Activated naive CD4-positive, alpha-beta T cell treated with anti-CD3 and anti-CD28 coated beads, Interleukin-2, amount 10 ng/mL, durations not matched to agents 7 days and 5 days (primary cell): Measurements from ENCODE around the gene SAMD4B.
"Not testable (repeated sequence)": the region's sequence is repeated elsewhere in the genome, so short reads cannot be mapped to it uniquely, and the experiment has no call there.

Experiments
- CTCF ChIA-PET: fragments of 350-600 bp; sonication (Branson Sonifier 250); formaldehyde crosslinking; loops from one replicate; lab custom pipeline; 2021; ENCODE audit warnings: antibody characterized with exemption; lab: Charles Lee
- DNase-seq: peaks from one replicate; pipeline ENCODE4 v3.0.0-alpha.2; 2020
- H3K27ac Mint-ChIP-seq: one replicate; pipeline ENCODE4 v1.8.0; 2021; ENCODE audit warnings: mild to moderate bottlenecking, moderate library complexity, mixed read lengths
- H3K27me3 Mint-ChIP-seq: one replicate; pipeline ENCODE4 v1.8.0; 2021; ENCODE audit warnings: mild to moderate bottlenecking, mixed read lengths
- H3K36me3 Mint-ChIP-seq: one replicate; pipeline ENCODE4 v1.8.0; 2021; ENCODE audit warnings: mixed read lengths
- H3K4me1 Mint-ChIP-seq: one replicate; pipeline ENCODE4 v1.8.0; 2021; ENCODE audit warnings: mixed read lengths
- H3K4me3 Mint-ChIP-seq: one replicate; pipeline ENCODE4 v1.8.0; 2021; ENCODE audit warnings: mild to moderate bottlenecking, moderate library complexity, mixed read lengths
- H3K9me3 Mint-ChIP-seq: one replicate; pipeline ENCODE4 v1.8.0; 2021; ENCODE audit warnings: mixed read lengths

SAMD4B gene

GRCh38 chr19:39306075-39306474 lies 36.1 kb upstream of the SAMD4B start:
- DNase-seq, result no peak
- Mint-ChIP-seq H3K27ac (no peak overlapping the region), H3K4me3 (no peak overlapping the region), H3K9me3 (no peaks in the 10 kb centered on the region), H3K27me3 (peaks cover 11% of the 10 kb centered on the region), H3K36me3 (peaks cover 13% of the 10 kb centered on the region), H3K4me1 (no peaks in the 10 kb centered on the region)
- CTCF ChIA-PET, result interaction anchor here (1.1 kb wide), 1 partner anchor 9 kb away, joined by 3 read pairs; the partner anchor contains the start of gene IFNL1

- Mint-ChIP-seq H3K27me3 (peaks cover 11% of the 10 kb centered on the region), H3K4me1 (no peaks in the 10 kb centered on the region), H3K9me3 (no peaks in the 10 kb centered on the region), H3K4me3 (no peak overlapping the region), H3K27ac (no peak overlapping the region), H3K36me3 (peaks cover 18% of the 10 kb centered on the region)
- no peak for DNase-seq
- CTCF ChIA-PET, result no interaction called here
Observed at GRCh38 chr19:39307046-39307821, 35.0 kb upstream of the SAMD4B start.

- no peaks in the 10 kb centered on the region for H3K9me3 Mint-ChIP-seq
- CTCF ChIA-PET, result no interaction called here
- no peak overlapping the region for H3K4me3 Mint-ChIP-seq
- no peak overlapping the region for H3K27ac Mint-ChIP-seq
- no peak for DNase-seq
- no peaks in the 10 kb centered on the region for H3K4me1 Mint-ChIP-seq
- H3K36me3 Mint-ChIP-seq, result peaks cover 21% of the 10 kb centered on the region
- H3K27me3 Mint-ChIP-seq, result peaks cover 11% of the 10 kb centered on the region
Observed at GRCh38 chr19:39307822-39308530, 34.2 kb upstream of the SAMD4B start.

- H3K27me3 Mint-ChIP-seq, result peaks cover 6% of the 10 kb centered on the region
- peaks cover 25% of the 10 kb centered on the region for H3K36me3 Mint-ChIP-seq
- DNase-seq, result no peak
- H3K4me3 Mint-ChIP-seq, result no peak overlapping the region
- H3K4me1 Mint-ChIP-seq, result no peaks in the 10 kb centered on the region
- CTCF ChIA-PET, result interaction anchor here (0.6 kb wide), 1 partner anchor 347 kb away, joined by 3 read pairs; no protein-coding TSS in a partner anchor
- H3K27ac Mint-ChIP-seq, result no peak overlapping the region
- H3K9me3 Mint-ChIP-seq, result no peaks in the 10 kb centered on the region
Observed at GRCh38 chr19:39308531-39309304, 33.5 kb upstream of the SAMD4B start.

- CTCF ChIA-PET, result interaction anchor here (0.6 kb wide), 1 partner anchor 347 kb away, joined by 3 read pairs; no protein-coding TSS in a partner anchor
Observed at GRCh38 chr19:39309305-39309670, 32.9 kb upstream of the SAMD4B start.

GRCh38 chr19:39310558-39311311 lies 31.5 kb upstream of the SAMD4B start:
- H3K4me3 Mint-ChIP-seq, result no peak overlapping the region
- CTCF ChIA-PET, result no interaction called here
- no peaks in the 10 kb centered on the region for H3K9me3 Mint-ChIP-seq
- DNase-seq, result no peak
- H3K27me3 Mint-ChIP-seq, result no peaks in the 10 kb centered on the region
- H3K36me3 Mint-ChIP-seq, result peaks cover 27% of the 10 kb centered on the region
- peak overlapping the region; percentile 16 for H3K27ac Mint-ChIP-seq
- H3K4me1 Mint-ChIP-seq, result no peaks in the 10 kb centered on the region

More at GRCh38 chr19:39309305-39309670, 32.9 kb upstream of the SAMD4B start:
- not testable (repeated sequence) for H3K27me3 Mint-ChIP-seq, H3K27ac Mint-ChIP-seq, DNase-seq, H3K4me3 Mint-ChIP-seq, H3K4me1 Mint-ChIP-seq, H3K9me3 Mint-ChIP-seq
- H3K36me3 Mint-ChIP-seq, result peaks cover 27% of the 10 kb centered on the region

GRCh38 chr19:39314016-39314728 lies 28.0 kb upstream of the SAMD4B start:
- H3K27ac Mint-ChIP-seq, result no peak overlapping the region
- DNase-seq, result no peak
- H3K27me3 Mint-ChIP-seq, result no peaks in the 10 kb centered on the region
- H3K36me3 Mint-ChIP-seq, result peaks cover 26% of the 10 kb centered on the region
- peaks cover 4% of the 10 kb centered on the region for H3K4me1 Mint-ChIP-seq
- CTCF ChIA-PET, result interaction anchor here (1.1 kb wide), 1 partner anchor 8 kb away, joined by 3 read pairs; no protein-coding TSS in a partner anchor
- no peaks in the 10 kb centered on the region for H3K9me3 Mint-ChIP-seq
- H3K4me3 Mint-ChIP-seq, result no peak overlapping the region

GRCh38 chr19:39315933-39316332 lies 26.3 kb upstream of the SAMD4B start:
- no peaks in the 10 kb centered on the region for H3K9me3 Mint-ChIP-seq
- no peak overlapping the region for H3K27ac Mint-ChIP-seq
- DNase-seq, result no peak
- peaks cover 4% of the 10 kb centered on the region for H3K27me3 Mint-ChIP-seq
- H3K4me3 Mint-ChIP-seq, result no peak overlapping the region
- CTCF ChIA-PET, result no interaction called here
- peaks cover 21% of the 10 kb centered on the region for H3K36me3 Mint-ChIP-seq
- peaks cover 12% of the 10 kb centered on the region for H3K4me1 Mint-ChIP-seq

GRCh38 chr19:39316627-39317321 lies 25.4 kb upstream of the SAMD4B start:
- Mint-ChIP-seq H3K27ac (no peak overlapping the region), H3K4me1 (peaks cover 19% of the 10 kb centered on the region)

GRCh38 chr19:39317476-39317875 lies 24.7 kb upstream of the SAMD4B start:
- Mint-ChIP-seq H3K27me3 (peaks cover 17% of the 10 kb centered on the region), H3K9me3 (no peaks in the 10 kb centered on the region), H3K4me1 (peaks cover 19% of the 10 kb centered on the region), H3K27ac (no peak overlapping the region), H3K4me3 (no peak overlapping the region), H3K36me3 (peaks cover 16% of the 10 kb centered on the region)
- CTCF ChIA-PET, result no interaction called here
- DNase-seq, result no peak

More at GRCh38 chr19:39316627-39317321, 25.4 kb upstream of the SAMD4B start:
- Mint-ChIP-seq H3K9me3 (no peaks in the 10 kb centered on the region), H3K36me3 (peaks cover 16% of the 10 kb centered on the region), H3K4me3 (no peak overlapping the region), H3K27me3 (peaks cover 13% of the 10 kb centered on the region)
- CTCF ChIA-PET, result no interaction called here
- DNase-seq, result no peak

- Mint-ChIP-seq H3K27me3 (peaks cover 17% of the 10 kb centered on the region), H3K9me3 (no peaks in the 10 kb centered on the region), H3K27ac (no peak overlapping the region), H3K36me3 (peaks cover 18% of the 10 kb centered on the region), H3K4me1 (peaks cover 24% of the 10 kb centered on the region), H3K4me3 (no peak overlapping the region)
- DNase-seq, result no peak
- CTCF ChIA-PET, result no interaction called here
Observed at GRCh38 chr19:39318071-39318470, 24.1 kb upstream of the SAMD4B start.

- Mint-ChIP-seq H3K36me3 (peaks cover 15% of the 10 kb centered on the region), H3K4me1 (peaks cover 25% of the 10 kb centered on the region), H3K27ac (no peak overlapping the region), H3K9me3 (no peaks in the 10 kb centered on the region), H3K27me3 (peaks cover 17% of the 10 kb centered on the region), H3K4me3 (peak overlapping the region; percentile 63)
- CTCF ChIA-PET, result no interaction called here
- no peak for DNase-seq
Observed at GRCh38 chr19:39318690-39319089, 23.5 kb upstream of the SAMD4B start.
